Stimulated activated CD8-positive, alpha-beta memory T cell treated with anti-CD3 and anti-CD28 coated beads, Interleukin-4, amount 100 ng/mL, for 24 hours (primary cell): Measurements from ENCODE around the gene MAMLD1.
A peak's percentile ranks its signal among the peaks of the same experiment; 100 is the strongest.

Experiments used
- DNase-seq: peaks from one replicate; pipeline ENCODE4 v3.0.0-alpha.2; 2020; ENCODE audit warnings: low read depth

Gene MAMLD1

DNA sequence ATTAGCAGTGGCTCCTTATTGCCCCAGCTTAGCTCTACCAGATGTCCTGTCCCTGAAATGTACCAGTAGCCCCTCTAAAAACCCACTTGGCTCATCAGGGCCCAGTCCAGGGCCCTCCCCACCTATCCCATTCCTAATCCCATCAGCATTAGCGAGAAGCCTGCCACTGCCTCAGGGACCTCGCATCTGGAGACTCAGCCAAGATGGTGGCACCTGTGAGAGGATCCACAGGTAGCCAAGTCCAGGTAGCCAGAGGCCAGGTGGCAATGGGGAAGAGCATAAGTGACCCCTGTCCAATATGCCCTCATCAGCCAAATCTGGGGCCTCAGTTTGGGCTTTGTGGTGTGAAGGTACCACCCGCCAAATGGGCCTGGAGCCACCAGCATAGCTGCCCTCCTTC lies 97.7 kb downstream of the MAMLD1 start:
- DNase-seq = no peak

DNA sequence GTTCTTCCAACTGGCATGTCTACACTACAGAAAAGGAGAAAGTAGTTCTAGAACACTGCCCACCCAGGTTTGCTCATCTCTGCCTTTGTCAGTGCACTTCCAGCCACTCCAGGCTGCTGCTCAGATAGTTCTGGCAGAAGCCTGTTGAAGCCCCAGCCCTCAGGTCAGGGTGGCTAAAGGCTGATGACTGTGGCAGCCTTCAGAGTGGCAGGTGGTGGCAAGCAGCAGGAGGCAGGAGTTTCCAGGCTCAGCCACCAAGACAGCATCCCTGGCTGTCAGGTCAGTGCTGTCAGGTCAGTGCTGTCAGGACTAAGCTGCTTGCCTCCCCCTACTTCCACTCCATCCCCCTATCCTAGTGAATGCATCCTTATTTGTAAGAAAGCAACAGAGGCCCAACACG lies 100.4 kb downstream of the MAMLD1 start:
- DNase-seq = no peak

DNA sequence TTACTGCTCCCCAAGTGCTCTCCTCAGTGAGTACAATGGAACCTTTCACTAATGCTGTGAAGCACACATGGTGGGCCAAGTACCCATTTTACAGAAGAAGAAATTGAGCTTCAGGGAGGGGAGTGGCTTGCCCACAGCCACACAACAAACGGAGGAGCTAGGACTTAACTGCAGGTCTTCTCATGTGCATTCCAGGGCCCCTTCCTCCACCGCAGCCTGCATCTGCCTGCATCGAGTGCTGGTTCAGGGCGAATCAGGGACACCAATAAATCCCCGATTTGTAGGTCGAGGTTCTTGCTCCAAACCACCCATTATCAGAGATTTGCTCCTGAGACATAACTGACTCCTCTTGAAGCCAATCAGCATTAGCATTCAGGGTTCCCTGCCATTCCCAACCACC lies 100.9 kb downstream of the MAMLD1 start:
- DNase-seq = no peak

DNA sequence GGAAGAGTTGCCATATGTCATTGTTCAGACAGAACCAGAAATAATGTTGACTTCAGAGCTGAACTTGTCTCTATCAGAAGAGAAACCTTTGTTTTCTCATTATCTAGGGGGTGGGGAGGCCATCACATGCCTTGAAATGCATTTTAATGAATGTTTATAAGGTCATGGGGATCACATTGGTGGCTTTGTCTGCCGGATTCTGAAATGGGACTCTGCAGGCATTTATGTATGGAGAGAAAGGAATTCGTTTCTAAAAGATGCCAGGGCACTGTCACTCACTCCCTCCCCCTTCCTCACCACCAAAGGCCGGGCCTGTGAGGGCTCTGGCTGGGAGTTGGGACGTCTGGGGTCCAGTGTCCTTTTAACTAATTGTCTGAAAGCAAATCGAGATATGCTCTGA lies 102.2 kb downstream of the MAMLD1 start:
- DNase-seq = no peak

DNA sequence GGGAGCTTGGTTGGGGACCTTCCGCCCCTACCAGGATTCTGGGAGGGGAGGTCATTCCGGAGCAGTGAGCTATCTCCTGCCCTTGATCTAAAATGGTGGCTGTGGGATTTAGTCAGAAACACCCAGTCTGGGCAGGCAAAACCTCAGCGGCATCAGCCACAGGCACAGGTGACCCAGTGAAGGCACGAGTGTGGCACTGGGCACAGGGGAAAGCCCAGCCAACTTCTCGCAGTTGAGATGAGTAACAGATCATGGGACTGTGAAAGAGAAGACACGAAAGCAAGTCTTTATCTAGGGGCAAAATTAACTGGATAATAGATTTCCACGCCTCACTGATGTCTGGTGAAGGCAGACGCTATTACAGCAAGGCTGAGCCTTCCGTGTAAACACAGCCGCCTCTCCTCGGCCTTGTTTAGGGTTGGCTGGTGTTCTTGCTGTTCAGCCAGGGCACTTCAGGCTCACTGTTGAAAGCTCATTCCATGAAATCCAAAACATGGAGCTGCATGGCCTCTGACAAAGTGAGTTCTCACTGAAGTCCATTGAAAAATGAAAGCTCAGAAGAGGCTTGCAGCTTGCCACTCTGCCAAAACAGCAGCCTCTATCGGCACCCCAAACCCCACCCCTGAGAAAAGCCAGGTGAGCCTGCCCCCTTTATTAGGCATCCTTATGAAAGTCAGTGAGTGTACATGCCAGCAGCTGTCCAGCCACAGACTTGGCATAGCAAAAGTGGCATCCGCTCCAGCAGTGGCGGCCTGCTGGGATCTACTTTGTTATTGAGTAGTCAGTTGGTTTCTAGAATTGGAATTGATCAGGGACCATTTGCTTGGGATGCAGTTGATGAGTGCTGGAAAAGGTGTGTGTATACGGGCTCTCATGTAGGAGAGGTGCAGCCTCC lies 103.0 kb downstream of the MAMLD1 start:
- no peak for DNase-seq

DNA sequence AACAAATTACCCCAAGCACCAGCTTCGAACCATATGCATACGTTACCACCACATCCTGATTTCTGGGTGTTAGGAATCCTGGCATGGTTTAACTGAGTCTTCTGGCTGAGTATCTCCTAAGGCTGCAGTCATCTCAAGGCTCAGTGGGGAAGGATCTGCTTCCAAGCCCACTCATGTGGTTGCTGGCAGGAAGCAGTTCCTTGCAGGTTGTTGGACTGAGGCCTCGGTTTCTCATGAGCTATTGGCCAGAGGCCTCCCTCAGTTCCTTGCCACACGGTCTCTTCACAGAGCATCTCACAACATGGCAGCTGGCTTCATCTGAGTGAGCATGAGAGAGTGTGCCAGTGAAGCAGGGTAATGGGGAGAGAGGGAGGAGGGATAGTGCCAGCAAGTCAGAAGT lies 109.2 kb downstream of the MAMLD1 start:
- DNase-seq = no peak

DNA sequence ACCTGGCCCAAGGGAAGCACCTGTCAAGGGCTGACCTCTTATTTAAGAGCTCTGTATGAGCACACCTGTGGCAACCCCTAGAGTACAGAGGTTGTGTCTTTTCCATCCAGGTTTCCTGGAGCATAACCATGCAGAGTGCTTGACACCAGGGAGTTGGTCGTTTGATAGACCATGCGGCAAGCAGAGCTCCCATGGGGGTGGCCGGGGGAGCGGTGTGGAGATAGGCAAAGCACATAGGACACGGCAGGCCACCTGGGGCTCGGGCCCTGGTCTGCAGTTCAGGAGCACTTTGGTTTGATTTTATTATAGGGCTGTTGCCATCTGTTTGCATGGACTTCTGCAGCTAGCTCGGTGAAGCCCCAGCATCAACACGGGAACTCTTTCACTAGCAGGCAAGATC lies 110.3 kb downstream of the MAMLD1 start:
- DNase-seq = no peak

DNA sequence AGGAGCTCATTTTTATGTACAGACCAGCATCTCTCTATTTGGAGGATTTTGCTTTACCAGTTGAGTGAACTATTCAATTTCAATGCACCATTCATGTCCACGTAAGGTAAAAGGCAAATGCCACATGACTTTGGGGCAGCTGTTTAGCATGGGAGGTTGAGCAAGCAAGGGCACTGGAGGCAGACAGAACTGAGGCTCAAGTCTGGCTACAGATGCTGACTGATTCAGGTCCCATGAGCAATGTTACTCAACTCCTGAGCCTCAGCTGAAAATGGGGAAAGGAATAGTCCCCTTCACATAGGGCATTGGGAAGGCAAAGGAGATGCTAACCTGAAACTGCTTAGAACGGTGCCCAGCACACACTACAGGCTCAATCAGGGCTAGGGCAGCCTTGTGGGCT lies 112.3 kb downstream of the MAMLD1 start:
- no peak for DNase-seq

DNA sequence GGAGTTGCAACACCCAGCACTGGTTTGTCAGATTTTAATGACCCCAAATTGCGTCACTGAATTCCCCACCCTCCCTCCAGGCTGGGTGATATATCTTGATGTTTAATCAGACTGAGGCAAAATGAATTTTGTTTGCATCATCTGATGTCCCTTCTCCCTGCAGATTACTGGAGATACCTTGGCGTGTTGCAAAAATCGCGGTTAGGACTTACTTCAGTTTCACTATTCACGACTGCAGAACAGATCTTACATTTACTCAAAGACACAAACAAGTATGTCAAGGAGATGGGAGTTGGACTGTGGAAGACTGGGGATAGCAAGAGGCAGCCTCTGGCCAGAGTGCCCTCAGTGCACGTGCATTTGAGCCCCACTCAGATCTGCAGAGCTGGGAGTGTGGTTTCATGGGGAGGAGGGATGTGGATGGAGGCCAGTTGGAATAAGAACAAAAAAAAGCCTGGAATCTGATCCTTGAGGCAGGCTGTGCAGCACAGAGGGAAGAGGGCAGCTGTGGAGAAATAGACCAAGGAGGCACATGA lies 113.1 kb downstream of the MAMLD1 start:
- DNase-seq = no peak

DNA sequence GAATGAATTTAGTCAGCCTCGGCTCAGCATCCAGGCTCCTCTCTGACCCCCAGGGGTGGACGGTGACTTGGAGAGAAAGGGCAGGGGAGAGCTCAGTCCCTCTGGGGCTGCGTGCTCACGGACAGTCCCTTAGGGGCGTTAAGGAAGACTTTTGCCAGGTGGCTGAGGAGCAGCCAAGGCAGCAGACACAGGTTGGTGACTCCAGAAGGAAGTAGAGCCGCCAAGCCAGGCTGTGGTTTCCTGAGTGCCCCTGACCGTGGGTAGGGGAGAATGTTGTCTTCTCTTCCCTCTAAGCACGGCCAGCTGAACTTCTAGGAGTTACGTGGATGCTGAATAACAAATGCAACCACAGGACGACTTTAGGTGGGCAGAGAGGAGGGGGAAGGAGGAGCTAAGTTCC lies 114.3 kb downstream of the MAMLD1 start:
- no peak for DNase-seq

DNA sequence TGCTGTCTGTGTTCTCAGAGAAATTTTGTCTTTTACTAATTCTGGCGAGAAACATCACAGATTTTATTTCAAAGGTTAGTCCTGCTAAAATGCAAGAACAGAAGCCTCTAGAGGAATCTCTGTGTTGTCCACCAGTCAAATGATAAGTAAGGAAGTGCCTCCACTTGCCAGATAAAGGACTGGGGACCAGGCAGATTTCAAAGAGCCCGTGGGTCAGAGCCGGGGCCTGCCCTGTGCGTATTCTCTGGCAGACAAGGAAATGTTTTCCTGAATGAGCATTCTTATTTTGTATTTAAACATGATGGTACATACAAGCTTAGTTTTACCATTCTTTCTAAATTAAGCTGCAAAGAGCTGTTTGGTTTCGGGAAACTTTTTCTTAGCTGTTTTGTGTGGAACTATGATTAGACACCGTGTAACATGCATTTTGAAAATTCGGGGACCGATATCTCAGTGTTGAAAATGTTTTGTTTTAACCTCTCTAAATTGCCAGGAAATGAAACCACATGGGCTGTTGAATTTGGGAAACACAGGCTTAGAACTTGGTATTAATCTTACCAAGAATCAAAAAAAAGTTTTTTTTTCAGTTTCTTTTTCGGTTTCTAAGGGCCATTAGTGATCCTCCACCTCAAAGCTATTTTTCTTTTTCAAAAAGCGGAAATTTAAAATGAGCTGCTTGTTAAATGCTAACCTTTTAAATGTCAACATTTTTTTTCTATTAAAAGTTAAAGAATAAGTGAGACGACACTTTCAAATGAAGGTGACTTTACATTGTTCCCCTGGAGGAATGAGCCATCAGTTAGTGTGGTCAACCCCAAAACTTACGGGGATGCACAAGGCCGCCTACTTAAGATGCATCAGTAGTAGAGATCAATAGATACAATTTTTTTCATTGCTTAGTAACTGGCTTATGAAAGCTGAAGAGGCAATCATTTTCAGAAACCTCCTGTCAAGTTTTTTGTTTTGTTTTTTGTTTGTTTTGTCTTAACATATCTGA lies 115.7 kb downstream of the MAMLD1 start:
- DNase-seq = no peak

DNA sequence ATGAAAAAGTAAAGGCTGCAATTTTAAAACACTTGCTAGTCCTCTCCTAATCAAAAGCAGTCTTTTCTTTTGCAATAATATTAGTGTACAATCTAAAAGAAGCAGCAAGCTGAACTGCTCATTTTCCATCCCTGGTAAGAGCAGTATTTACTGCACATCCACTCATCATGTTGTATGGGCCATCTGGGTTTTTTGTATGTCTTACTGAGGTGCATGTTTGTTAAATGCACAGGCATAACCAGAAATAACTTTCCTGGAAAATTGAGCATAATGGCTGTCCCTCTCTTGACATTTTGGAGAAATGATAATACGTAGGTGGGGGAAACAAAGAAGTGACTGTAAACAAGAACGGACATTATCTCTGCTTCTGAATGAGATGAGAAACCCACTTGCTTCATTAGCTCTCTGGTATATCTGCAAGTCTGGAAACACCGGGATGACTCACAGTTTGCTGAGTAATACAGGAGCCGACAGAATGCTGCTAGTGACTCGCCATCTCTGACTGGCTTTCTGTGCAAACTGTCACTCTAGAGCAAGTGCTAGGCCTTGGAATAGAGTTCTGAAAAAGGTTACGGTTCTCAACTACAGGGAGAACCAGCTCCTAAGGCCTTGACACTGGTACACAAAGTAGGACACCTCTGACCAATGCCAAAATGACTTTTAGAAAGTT lies 119.6 kb downstream of the MAMLD1 start:
- DNase-seq = peak; percentile 14

DNA sequence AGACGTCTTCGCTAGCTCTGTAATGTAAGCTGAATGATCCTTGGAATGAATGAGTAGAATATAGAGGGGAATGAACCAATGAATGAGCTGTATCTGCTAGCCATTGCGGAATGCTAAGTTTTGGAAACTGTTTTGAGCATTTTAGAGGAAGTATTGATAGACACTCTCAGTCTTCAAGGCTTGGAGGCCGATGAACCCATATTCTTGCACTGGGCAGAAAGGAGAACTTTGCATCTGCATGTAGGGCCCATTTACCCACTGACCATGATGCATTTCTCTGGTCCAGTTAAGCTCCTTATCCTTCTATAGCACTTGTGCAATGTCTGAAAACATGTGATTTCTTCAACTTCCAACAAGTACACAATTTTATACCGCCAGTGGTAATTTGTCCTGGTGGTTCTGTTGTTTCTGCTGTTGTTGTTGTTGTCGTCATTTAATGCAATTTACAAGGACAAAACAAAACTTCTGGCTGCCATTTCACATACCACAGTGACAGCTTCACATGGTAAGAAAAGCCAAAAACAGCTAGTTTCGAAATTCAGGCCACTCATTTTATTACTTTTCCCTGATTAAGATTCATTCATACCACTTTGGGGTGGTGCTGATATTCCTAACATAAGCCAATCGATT lies 120.4 kb downstream of the MAMLD1 start:
- DNase-seq = no peak

DNA sequence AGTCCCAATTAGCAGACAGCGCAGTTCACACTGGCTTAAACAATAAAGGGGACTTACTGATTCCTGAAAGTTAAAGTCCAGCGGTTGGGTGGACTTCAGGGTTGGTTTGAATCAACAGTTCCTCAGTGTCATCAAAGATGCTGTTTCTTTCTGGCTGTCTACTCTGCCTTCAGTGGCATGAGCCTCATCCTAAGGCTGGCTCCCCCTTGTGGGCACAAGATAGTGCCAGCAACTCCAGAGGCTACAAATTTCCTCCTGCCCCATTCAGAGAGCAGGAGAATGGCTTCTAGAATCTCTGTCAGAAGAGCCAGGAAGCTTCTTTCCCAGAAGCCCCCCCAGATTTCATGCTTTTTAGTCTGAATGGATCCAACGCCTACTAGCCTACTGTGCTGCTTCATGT lies 122.9 kb downstream of the MAMLD1 start:
- peak; percentile 34 for DNase-seq

DNA sequence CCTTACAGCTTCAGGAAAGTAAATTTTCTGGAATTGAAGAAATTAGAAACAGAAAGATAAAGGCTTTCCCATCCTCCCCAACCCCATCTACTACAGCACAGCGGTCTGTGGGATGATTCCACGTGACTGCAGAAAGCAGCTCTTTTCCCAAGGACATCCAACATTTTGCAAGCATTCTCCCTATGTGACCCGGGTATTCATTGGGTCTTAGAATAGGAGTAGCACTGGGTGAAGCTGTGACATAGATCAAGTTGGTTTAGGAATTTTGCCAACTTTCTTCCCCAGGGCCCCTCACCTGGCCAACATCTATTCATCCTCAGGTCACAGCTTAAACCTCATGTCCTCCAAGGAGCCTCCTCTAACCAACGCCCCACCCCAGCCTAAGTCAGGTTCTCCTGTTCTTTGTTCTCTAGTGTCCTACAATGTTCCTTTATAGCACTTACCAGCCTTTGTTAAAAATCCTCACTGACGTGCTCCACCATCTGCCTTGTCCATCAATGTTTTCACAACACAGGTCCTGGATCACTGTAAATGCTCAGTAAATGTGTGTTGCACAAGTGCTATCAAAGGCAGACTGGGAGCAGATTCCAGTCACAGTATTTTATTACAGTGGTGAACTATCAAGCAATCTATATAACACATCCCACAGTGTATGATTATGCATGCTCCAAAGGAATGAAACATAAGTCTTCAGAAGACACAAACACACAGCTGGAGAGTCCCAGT lies 124.4 kb downstream of the MAMLD1 start:
- DNase-seq = no peak

DNA sequence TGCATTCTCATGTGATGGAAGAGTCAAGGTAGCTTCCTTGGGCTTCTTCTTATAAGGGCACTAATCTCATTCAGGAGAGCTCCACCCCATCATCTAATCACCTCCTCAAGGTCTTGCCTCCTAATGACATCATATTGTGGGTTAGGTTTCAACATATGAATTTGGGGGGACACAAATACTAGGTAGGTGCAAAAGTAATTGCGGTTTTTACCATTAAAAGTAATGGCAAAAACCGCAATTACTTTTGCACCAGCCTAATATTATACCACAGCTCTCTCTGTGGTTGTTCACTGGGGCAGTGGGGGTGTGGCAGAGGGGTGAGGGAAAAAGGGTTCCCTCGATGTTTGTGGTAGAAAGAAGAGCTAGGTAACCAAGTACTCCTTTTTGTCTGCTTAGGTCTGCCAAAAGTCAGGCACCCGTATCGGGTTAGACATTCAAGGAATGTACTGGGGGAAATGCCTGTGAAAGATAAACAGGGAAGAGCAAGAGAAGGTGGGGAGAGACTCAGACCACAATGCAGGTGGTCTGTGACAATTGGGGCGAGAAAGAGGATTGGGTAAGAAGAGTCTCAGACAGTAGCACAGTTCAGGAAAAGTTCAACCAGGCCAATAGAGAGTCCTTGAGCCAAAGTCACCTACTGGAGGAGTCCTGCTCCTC lies 126.4 kb downstream of the MAMLD1 start:
- DNase-seq = no peak

DNA sequence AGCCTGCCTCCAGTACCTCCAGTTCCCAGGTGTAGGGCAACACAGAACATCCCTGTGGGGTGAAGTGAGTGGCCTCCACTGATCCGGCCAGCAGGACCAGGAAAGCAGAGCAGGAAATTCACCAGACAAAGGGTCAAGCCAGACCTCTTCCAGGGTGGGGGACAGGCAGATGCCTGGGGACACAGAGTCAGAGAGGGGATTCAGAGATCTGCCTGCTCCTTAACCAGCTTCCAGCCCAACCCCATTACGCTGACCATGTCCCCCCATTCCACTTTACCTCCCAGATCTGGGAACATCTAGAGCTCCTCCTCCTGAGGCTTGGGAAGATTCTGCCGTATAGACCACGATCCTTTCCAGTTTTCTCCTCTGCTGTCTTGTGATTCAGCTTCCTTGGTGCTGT lies 132.4 kb downstream of the MAMLD1 start:
- DNase-seq = no peak

DNA sequence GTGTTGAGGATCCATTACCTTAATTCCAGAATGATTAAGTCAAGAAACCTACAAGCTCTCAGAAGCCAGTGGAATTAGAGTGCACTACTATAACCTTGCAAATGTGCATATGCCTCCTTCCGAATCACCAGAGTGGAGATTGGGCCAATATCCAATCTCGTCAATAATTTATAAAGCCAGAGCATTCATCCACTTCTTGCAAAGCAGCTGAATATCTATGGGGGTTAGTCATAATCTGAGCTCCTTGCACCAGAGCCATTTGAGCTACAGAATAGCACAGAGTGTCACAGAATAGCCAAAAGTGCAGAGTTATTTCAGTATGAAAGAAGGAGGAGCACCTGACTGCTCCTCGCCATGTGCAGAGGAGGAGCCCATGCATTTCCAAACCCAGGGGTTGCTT lies 136.1 kb downstream of the MAMLD1 start:
- DNase-seq = no peak

DNA sequence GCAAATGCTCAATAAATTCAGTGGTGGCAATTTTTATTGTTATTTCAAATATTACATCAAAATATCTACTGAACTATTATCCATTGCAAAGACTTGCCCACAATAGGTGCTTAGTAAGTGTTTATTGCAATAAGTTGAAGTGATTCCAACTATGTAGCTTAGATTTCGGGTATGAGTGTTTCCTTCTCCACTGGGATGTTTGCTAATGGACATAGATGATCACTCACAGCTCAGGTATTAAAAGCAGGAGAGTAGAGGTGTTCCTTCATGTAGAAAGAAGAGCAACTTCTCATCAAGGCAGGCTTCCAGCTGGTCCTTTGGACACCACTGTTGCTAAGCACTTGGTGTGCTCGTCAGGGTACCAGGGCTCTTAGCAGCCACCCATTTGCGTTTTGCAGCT lies 139.0 kb downstream of the MAMLD1 start:
- no peak for DNase-seq
